SU-DHL-6 (cell line): ENCODE results near the gene USP17L30.
"Not testable (repeated sequence)": the region's sequence is repeated elsewhere in the genome, so short reads cannot be mapped to it uniquely, and the experiment has no call there.

Experiments
- CTCF ChIP-seq: fragments of 200-600 bp; sonication (generic); IDR thresholded peaks from one replicate; pipeline ENCODE4 v1.5.1; 2017; ENCODE audit warnings: antibody characterized with exemption, mild to moderate bottlenecking, low read length, moderate library complexity; ENCODE audit not compliant: insufficient read depth, poor library complexity, severe bottlenecking
- EZH2phosphoT487 ChIP-seq: fragments of 200-600 bp; sonication (generic), shearing (Covaris generic); conservative IDR thresholded peaks from 2 replicates; pipeline ENCODE4 v1.6.1; 2018; ENCODE audit warnings: mild to moderate bottlenecking, antibody characterized with exemption, low read length, moderate library complexity, mixed read lengths

DNA sequence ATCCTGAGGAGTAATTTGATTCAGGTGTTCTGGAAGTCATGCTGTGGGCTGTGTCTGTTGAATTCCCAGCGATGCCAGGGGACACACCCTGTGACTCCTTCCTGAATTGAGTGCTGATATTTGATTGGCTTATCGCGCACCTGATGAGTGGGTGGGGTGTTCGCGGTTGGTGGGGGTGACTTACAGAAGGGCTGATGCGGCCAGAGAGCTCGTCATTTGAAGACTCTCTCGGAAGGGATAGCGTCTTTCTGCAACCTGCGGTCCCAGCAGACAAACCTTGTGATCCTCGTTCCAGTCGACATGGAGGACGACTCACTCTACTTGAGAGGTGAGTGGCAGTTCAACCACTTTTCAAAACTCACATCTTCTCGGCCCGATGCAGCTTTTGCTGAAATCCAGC lies 33.3 kb upstream of the USP17L30 start, which contains the start of gene USP17L25:
- TF ChIP-seq CTCF, EZH2phosphoT487: not testable (repeated sequence)
